Right lobe of liver (tissue), 6 donors: ENCODE results near the gene ERC1. TPM values are rescaled to one million over a fixed set of nuclear protein-coding genes. Genes with fewer than 3 reads are reported as not detected.

Experiments
- ATAC-seq, 4 donors: fragments of 200-7000 bp; cut with Tn5 transposase; one replicate each; pipeline ENCODE4 v1.9.1; 2020; ENCODE audit warnings: mild to moderate bottlenecking in 4 of 4, moderate library complexity in 4 of 4
- DNase-seq, 3 donors: peaks; one replicate each; pipeline ENCODE4 v3.0.0-alpha.2; 2020
- H3K27ac ChIP-seq, 3 donors: fragments of 200-600 bp; one replicate each; pipeline ENCODE4 v1.8.0; 2022
- H3K27me3 ChIP-seq, 2 donors: fragments of 200-600 bp; one replicate each; pipeline ENCODE4 v1.8.0; 2022
- H3K36me3 ChIP-seq, 4 donors: fragments of 200-600 bp; sonication (generic) in 1 of 4; one replicate each; pipeline versions ENCODE4 v1.5.1 to v1.8.0; 2017 to 2022; ENCODE audit warnings: control low read depth in 1 of 4
- H3K4me1 ChIP-seq, 4 donors: fragments of 200-600 bp; sonication (generic) in 1 of 4; one replicate each; pipeline versions ENCODE4 v1.5.1 to v1.8.0; 2017 to 2022; ENCODE audit warnings: control low read depth in 1 of 4
- H3K4me3 ChIP-seq, 3 donors: fragments of 200-600 bp; one replicate each; pipeline ENCODE4 v1.8.0; 2022
- H3K9me3 ChIP-seq, 4 donors: fragments of 200-600 bp; sonication (generic) in 1 of 4; one replicate each; pipeline versions ENCODE4 v1.5.1 to v1.8.0; 2017 to 2022; ENCODE audit warnings: control low read depth in 1 of 4
- POLR2A ChIP-seq: fragments of 450-650 bp; IDR thresholded peaks from one replicate; pipeline ENCODE4 v1.6.1; 2017; ENCODE audit warnings: antibody characterized with exemption, mild to moderate bottlenecking
- WGBS: methylation state at CpG from one replicate; pipeline ENCODE4 v1.1.6; 2018; ENCODE audit warnings: low coverage, low lambda C conversion rate; ENCODE audit not compliant: insufficient coverage; ENCODE audit errors: missing lambda C conversion rate; 5-methylcytosine and 5-hydroxymethylcytosine counted together
- intact Hi-C, 2 donors: fragments of 100-400 bp; cut with DNase I; formaldehyde crosslinking; loops; one replicate each; pipeline versions ENCODE4 v1.11.2 to v1.14.1; 2022
- total RNA-seq, 6 experiments: library from RNA; depleted of rRNA in 2 of 6; stranded (reverse); fragments of >200 nt in 2 of 6; fragmentation: NEBNext Ultra II Directional in 3 of 6; extraction: Animal tissue kit (Norgen Biotek cat#: 25700) in 3 of 6; gene quantifications; one replicate each; pipeline versions ENCODE4 v1.1.0 to v1.2.4, GENCODE V29; 2016 to 2023
- TF ChIP-seq, protein P1 (sequence below), 4 donors: fragments of 200-600 bp in 3 of 4; fragments of 450-650 bp in 1 of 4; IDR thresholded peaks; one replicate each; pipeline versions ENCODE4 v1.5.1 to v1.8.0; 2016 to 2022; ENCODE audit warnings: antibody characterized with exemption in 4 of 4, mild to moderate bottlenecking in 2 of 4
- donor health status: DM: no; HTN: yes; CAD: no.
- donor health status: DM: no; HTN: no; CAD: no.
- donor health status: DM: no; HTN: no; CAD: no.
- donor health status: DM: no; HTN: yes; CAD: no.
- donor health status: DM: no; HTN: yes; CAD: no.

Gene ERC1
- total RNA-seq, 6 experiments from 2014 or later: 24.8 to 30.8 (median 28.6) TPM

DNA sequence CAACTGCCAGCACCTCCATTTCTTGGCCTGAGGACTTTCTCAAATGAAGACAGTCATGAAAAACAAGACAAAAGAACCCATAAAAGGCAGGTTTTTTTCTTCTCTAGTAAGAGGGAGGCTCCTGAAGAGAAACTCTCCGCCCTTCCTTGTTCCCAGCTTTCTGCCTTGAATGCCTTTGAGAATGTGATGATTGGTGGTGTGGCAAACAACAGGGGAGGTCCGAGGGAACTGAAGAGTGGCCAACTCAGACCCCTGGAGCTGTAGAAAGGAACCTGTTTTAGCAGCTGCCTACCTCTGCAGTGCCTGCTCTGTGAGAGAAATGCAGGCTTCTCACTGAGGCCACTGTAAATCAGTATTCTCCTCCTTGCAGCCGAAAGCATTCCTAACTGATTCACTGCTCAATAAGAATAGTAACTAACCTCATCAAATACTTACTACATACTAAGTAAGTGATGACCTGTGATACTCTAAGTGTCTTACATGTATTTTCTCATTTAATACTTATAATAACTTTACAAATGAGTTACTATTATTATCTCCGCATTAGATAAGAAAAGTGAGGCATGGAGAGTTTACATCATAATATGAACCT lies 16.7 kb upstream of the ERC1 start:
- Histone ChIP-seq H3K36me3 (no peaks in the 10 kb centered on the region), H3K4me3 (no peak overlapping the region), H3K9me3 (no peaks in the 10 kb centered on the region), H3K4me1 (no peaks in the 10 kb centered on the region), H3K27me3 (no peaks in the 10 kb centered on the region), H3K27ac (no peak overlapping the region)
- intact Hi-C loops: no loop called here
- DNase-seq (no peak), ATAC-seq (no peak)
- TF ChIP-seq, protein P1, sequence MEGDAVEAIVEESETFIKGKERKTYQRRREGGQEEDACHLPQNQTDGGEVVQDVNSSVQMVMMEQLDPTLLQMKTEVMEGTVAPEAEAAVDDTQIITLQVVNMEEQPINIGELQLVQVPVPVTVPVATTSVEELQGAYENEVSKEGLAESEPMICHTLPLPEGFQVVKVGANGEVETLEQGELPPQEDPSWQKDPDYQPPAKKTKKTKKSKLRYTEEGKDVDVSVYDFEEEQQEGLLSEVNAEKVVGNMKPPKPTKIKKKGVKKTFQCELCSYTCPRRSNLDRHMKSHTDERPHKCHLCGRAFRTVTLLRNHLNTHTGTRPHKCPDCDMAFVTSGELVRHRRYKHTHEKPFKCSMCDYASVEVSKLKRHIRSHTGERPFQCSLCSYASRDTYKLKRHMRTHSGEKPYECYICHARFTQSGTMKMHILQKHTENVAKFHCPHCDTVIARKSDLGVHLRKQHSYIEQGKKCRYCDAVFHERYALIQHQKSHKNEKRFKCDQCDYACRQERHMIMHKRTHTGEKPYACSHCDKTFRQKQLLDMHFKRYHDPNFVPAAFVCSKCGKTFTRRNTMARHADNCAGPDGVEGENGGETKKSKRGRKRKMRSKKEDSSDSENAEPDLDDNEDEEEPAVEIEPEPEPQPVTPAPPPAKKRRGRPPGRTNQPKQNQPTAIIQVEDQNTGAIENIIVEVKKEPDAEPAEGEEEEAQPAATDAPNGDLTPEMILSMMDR (IDR thresholded peaks at IDR 0.05): no peak
- TF ChIP-seq POLR2A: no peak
- 92% methylated on average over 4 of the region's 4 CpGs for WGBS

DNA sequence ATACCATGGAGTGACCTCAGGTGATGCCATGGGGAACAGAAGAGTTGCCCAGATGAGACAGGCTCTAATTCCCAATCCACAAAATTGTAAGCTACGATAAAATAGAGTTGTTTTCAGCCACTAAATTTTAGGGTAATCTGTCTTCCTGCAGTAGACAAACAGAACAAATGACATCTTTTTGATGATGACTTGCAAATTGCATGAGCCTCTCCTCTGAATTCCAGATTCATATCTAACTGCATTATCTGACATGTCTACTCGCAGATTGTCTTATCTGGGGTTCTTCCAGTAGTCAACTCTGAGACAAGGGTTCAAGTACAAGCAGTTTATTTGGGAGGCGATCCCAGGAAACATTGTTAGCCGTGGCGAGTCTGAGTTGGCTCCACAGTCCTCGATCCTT lies 14.4 kb upstream of the ERC1 start:
- Histone ChIP-seq H3K36me3 (no peaks in the 10 kb centered on the region), H3K27ac (no peak overlapping the region), H3K4me3 (no peak overlapping the region), H3K27me3 (no peaks in the 10 kb centered on the region), H3K9me3 (no peaks in the 10 kb centered on the region), H3K4me1 (no peaks in the 10 kb centered on the region)
- no peak for DNase-seq
- no peak for ATAC-seq
- whole genome bisulfite sequencing: 83% methylated on average over 6 of the region's 6 CpGs
- no peak for TF ChIP-seq POLR2A
- TF ChIP-seq, protein P1 (IDR thresholded peaks at IDR 0.05): no peak
- intact Hi-C loops: no loop called here

DNA sequence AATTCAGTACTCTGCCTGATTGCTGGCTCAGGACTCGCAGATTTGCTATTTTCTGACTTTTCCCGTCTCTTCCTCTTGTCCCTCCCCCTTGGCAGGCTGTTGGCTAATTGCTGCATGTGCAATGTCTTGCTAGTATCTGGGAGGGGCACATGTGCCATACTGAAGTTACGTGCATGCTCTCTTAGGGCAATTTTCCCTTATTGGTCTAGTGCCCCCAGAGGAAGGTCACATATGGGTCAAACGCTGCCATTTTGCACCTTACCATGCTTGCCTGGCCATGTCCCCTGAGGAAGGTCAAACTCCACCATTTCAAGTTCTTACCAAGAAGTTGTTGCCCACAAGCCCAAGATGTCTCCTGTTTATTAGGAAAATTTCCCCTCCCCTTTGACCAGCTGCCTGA lies 13.9 kb upstream of the ERC1 start:
- ATAC-seq (no peak), DNase-seq (no peak)
- H3K27me3 ChIP-seq: no peaks in the 10 kb centered on the region
- no peaks in the 10 kb centered on the region for H3K4me1 ChIP-seq
- TF ChIP-seq, protein P1 (IDR thresholded peaks at IDR 0.05): no peak
- no peak for TF ChIP-seq POLR2A
- WGBS: 69% methylated on average over 2 of the region's 4 CpGs
- H3K36me3 ChIP-seq: no peaks in the 10 kb centered on the region
- H3K9me3 ChIP-seq: no peaks in the 10 kb centered on the region
- no peak overlapping the region for H3K4me3 ChIP-seq
- no peak overlapping the region for H3K27ac ChIP-seq
- intact Hi-C loops: no loop called here

DNA sequence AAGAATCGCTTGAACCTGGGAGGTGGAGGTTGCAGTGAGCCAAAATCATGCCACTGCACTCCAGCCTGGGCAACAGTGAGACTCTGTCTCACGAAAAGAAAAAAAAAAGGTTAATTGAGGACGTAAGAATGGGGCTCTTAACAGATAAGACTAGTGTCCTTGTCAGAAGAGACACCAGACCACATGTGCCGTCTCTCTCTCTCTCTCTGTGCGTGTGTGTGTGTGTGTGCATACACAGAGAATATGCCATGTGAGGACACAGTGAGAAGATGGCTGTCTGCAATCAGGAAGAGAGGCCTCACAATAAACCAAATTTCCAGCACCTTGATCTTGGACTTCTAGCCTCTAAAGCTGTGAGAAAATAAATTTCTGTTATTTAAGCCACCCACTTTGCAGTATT lies 11.7 kb upstream of the ERC1 start:
- Histone ChIP-seq H3K36me3 (no peaks in the 10 kb centered on the region), H3K4me3 (no peak overlapping the region), H3K27ac (no peak overlapping the region), H3K4me1 (no peaks in the 10 kb centered on the region), H3K9me3 (no peaks in the 10 kb centered on the region), H3K27me3 (no peaks in the 10 kb centered on the region)
- DNase-seq (no peak), ATAC-seq (no peak)
- 67% methylated on average over 3 of the region's 5 CpGs for WGBS
- intact Hi-C loops: no loop called here
- no peak for TF ChIP-seq POLR2A

DNA sequence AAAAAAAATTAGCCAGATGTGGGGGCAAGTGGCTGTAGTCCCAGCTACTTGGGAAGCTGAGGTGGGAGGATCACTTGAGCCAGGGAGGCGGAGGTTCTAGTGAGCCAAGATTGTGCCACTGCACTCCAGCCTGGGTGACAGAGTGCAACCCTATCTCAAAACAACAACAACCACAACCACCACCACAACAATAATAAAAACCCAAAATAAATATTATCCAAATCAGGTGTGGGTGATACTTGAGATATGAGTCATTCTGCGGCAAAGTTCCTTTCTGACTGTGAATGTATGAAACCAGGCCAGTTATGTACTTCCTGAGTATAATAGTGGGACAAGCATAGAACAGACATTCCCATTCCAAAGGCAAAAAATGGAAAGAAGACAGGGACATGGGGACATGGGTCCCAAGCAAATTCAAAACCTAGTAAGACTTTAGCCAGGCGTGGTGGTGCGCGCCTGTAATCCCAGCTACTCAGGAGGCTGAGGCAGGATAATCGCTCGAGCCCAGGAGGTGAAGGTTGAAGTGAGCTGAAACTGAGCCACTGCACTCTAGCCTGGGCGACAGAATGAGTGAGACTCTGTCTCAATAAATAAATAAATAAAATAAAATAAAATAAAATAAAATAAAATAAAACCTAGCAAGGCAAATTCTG lies 9.7 kb upstream of the ERC1 start:
- no peaks in the 10 kb centered on the region for H3K4me1 ChIP-seq
- intact Hi-C loops: no loop called here
- no peaks in the 10 kb centered on the region for H3K9me3 ChIP-seq
- H3K36me3 ChIP-seq: no peaks in the 10 kb centered on the region
- H3K4me3 ChIP-seq: no peak overlapping the region
- no peak for TF ChIP-seq POLR2A
- TF ChIP-seq, protein P1 (IDR thresholded peaks at IDR 0.05): no peak
- no peak overlapping the region for H3K27ac ChIP-seq
- 95% methylated on average over 7 of the region's 8 CpGs for WGBS
- ATAC-seq (no peak), DNase-seq (no peak)
- H3K27me3 ChIP-seq: no peaks in the 10 kb centered on the region
